Measurements from ENCODE around the gene TUBA8.

Gene TUBA8

DNA sequence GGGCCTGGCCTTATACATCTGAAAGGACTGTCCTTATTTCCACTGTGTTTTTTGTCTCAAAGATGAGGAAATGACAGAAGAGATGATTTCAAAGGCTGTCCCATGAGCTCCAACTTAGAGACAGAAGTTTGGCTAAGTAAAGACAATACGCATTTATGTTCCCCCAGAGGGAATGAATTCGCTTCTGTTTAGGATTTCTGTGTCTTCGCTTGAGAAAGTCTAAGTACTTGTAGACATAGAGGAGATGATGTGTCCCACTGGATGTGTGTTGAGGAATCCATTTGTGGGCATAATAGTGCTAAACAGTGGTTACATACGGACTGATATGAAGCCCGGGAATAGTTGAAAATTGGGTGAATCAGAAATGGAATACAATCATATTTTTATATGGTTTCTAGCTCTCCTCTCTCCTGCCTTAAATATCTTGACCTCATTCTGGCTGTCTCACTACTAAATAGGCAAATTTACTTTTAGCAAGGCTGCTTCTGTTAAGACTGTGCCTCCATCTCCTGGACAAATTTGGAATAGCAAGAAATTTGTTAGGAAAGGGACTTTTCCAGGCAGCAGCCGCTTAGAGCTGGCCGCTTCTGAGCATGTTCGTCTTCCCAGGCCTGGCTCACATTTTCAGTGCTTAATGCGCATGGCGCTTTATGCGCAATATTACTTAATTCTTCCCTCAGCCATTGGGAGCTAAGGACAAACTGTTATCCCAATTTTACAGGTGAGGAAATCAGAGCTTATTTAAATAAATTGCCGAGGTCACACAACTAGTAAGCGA is 34.7 kb upstream of the TUBA8 start:
- no peak for TF ChIP-seq TCF4 (CRISPR knock-in tag; IDR thresholded peaks at IDR 0.05; ENCODE audit: borderline replicate concordance)
- no peak for TF ChIP-seq TOX (CRISPR knock-in tag; IDR thresholded peaks at IDR 0.05; ENCODE audit: borderline replicate concordance)
- TF ChIP-seq, protein P1, sequence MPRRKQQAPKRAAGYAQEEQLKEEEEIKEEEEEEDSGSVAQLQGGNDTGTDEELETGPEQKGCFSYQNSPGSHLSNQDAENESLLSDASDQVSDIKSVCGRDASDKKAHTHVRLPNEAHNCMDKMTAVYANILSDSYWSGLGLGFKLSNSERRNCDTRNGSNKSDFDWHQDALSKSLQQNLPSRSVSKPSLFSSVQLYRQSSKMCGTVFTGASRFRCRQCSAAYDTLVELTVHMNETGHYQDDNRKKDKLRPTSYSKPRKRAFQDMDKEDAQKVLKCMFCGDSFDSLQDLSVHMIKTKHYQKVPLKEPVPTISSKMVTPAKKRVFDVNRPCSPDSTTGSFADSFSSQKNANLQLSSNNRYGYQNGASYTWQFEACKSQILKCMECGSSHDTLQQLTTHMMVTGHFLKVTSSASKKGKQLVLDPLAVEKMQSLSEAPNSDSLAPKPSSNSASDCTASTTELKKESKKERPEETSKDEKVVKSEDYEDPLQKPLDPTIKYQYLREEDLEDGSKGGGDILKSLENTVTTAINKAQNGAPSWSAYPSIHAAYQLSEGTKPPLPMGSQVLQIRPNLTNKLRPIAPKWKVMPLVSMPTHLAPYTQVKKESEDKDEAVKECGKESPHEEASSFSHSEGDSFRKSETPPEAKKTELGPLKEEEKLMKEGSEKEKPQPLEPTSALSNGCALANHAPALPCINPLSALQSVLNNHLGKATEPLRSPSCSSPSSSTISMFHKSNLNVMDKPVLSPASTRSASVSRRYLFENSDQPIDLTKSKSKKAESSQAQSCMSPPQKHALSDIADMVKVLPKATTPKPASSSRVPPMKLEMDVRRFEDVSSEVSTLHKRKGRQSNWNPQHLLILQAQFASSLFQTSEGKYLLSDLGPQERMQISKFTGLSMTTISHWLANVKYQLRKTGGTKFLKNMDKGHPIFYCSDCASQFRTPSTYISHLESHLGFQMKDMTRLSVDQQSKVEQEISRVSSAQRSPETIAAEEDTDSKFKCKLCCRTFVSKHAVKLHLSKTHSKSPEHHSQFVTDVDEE (CRISPR knock-in tag; IDR thresholded peaks at IDR 0.05) = no peak
- no peak for TF ChIP-seq ISL1 (CRISPR knock-in tag; IDR thresholded peaks at IDR 0.05)
- TF ChIP-seq ZFP3 (CRISPR knock-in tag; IDR thresholded peaks at IDR 0.05) = no peak
- TF ChIP-seq ZNF8 (CRISPR knock-in tag; IDR thresholded peaks at IDR 0.05) = no peak
- TF ChIP-seq ZNF565 (CRISPR knock-in tag; conservative IDR thresholded peaks at IDR 0.05; ENCODE audit: low read depth) = no peak
- no peak for TF ChIP-seq PPARA (CRISPR knock-in tag; IDR thresholded peaks at IDR 0.05; ENCODE audit: borderline replicate concordance)
- no peak for TF ChIP-seq RARB (CRISPR knock-in tag; IDR thresholded peaks at IDR 0.05)
- ATAC-seq = peak; percentile 59

DNA sequence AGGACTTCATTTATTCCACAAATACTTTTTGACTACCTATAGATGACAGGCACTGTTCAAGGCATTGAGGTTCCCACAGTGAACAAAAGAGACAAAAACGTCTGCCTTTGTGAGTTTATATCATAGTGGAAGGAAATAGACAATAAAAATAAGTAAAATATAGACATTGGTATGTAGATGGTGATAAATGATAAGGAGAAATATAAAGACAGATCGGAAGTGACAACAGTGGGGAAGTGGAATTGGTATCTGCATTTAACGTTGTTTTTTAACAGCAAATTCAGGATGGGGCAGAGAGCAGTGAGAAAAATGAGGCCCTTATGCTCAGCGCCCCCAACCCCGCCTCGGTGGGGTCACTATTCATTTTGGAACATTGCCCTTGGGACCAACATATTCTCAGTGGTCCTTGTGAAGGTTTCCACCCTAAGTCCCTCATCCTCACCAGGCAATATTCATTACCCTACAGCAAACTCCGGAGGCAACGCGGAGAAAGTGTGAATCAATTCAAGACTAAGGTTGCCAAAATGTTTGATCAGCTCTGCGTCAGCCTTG is 33.4 kb upstream of the TUBA8 start:
- no peak for ATAC-seq
- TF ChIP-seq TCF4 (CRISPR knock-in tag; IDR thresholded peaks at IDR 0.05; ENCODE audit: borderline replicate concordance) (no peak), ZFP3 (CRISPR knock-in tag; IDR thresholded peaks at IDR 0.05) (no peak), ZNF565 (CRISPR knock-in tag; conservative IDR thresholded peaks at IDR 0.05; ENCODE audit: low read depth) (no peak), ZC3H10 (CRISPR knock-in tag; IDR thresholded peaks at IDR 0.05) (no peak), SNAI2 (CRISPR knock-in tag; IDR thresholded peaks at IDR 0.05) (no peak), ZFP30 (CRISPR knock-in tag; IDR thresholded peaks at IDR 0.05) (no peak), CSDC2 (CRISPR knock-in tag; IDR thresholded peaks at IDR 0.05) (no peak), OSR1 (CRISPR knock-in tag; IDR thresholded peaks at IDR 0.05) (no peak), GLIS3 (CRISPR knock-in tag; IDR thresholded peaks at IDR 0.05) (no peak), PPARA (CRISPR knock-in tag; IDR thresholded peaks at IDR 0.05; ENCODE audit: borderline replicate concordance) (no peak), TOX (CRISPR knock-in tag; IDR thresholded peaks at IDR 0.05; ENCODE audit: borderline replicate concordance) (no peak), RARB (CRISPR knock-in tag; IDR thresholded peaks at IDR 0.05) (no peak), ARNTL (CRISPR knock-in tag; IDR thresholded peaks at IDR 0.05; ENCODE audit: borderline replicate concordance, low read depth) (no peak), ISL1 (CRISPR knock-in tag; IDR thresholded peaks at IDR 0.05) (no peak), ZNF70 (CRISPR knock-in tag; IDR thresholded peaks at IDR 0.05) (no peak)
- TF ChIP-seq, protein P2, sequence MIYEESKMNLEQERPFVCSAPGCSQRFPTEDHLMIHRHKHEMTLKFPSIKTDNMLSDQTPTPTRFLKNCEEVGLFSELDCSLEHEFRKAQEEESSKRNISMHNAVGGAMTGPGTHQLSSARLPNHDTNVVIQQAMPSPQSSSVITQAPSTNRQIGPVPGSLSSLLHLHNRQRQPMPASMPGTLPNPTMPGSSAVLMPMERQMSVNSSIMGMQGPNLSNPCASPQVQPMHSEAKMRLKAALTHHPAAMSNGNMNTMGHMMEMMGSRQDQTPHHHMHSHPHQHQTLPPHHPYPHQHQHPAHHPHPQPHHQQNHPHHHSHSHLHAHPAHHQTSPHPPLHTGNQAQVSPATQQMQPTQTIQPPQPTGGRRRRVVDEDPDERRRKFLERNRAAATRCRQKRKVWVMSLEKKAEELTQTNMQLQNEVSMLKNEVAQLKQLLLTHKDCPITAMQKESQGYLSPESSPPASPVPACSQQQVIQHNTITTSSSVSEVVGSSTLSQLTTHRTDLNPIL (CRISPR knock-in tag; IDR thresholded peaks at IDR 0.05; ENCODE audit: low read depth) = no peak
- TF ChIP-seq, protein P3, sequence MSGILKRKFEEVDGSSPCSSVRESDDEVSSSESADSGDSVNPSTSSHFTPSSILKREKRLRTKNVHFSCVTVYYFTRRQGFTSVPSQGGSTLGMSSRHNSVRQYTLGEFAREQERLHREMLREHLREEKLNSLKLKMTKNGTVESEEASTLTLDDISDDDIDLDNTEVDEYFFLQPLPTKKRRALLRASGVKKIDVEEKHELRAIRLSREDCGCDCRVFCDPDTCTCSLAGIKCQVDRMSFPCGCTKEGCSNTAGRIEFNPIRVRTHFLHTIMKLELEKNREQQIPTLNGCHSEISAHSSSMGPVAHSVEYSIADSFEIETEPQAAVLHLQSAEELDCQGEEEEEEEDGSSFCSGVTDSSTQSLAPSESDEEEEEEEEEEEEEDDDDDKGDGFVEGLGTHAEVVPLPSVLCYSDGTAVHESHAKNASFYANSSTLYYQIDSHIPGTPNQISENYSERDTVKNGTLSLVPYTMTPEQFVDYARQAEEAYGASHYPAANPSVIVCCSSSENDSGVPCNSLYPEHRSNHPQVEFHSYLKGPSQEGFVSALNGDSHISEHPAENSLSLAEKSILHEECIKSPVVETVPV (CRISPR knock-in tag; IDR thresholded peaks at IDR 0.05) = no peak
- TF ChIP-seq, protein P4, sequence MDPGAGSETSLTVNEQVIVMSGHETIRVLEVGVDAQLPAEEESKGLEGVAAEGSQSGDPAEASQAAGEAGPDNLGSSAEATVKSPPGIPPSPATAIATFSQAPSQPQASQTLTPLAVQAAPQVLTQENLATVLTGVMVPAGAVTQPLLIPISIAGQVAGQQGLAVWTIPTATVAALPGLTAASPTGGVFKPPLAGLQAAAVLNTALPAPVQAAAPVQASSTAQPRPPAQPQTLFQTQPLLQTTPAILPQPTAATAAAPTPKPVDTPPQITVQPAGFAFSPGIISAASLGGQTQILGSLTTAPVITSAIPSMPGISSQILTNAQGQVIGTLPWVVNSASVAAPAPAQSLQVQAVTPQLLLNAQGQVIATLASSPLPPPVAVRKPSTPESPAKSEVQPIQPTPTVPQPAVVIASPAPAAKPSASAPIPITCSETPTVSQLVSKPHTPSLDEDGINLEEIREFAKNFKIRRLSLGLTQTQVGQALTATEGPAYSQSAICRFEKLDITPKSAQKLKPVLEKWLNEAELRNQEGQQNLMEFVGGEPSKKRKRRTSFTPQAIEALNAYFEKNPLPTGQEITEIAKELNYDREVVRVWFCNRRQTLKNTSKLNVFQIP (CRISPR knock-in tag; IDR thresholded peaks at IDR 0.05; ENCODE audit: borderline replicate concordance, low read depth) = no peak
- TF ChIP-seq, protein P5, sequence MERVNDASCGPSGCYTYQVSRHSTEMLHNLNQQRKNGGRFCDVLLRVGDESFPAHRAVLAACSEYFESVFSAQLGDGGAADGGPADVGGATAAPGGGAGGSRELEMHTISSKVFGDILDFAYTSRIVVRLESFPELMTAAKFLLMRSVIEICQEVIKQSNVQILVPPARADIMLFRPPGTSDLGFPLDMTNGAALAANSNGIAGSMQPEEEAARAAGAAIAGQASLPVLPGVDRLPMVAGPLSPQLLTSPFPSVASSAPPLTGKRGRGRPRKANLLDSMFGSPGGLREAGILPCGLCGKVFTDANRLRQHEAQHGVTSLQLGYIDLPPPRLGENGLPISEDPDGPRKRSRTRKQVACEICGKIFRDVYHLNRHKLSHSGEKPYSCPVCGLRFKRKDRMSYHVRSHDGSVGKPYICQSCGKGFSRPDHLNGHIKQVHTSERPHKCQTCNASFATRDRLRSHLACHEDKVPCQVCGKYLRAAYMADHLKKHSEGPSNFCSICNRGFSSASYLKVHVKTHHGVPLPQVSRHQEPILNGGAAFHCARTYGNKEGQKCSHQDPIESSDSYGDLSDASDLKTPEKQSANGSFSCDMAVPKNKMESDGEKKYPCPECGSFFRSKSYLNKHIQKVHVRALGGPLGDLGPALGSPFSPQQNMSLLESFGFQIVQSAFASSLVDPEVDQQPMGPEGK (CRISPR knock-in tag; IDR thresholded peaks at IDR 0.05; ENCODE audit: borderline replicate concordance) = no peak
